K562 (cell line): ENCODE measurements around the gene WWOX. TPM values are rescaled to one million over a fixed set of nuclear protein-coding genes. Genes with fewer than 3 reads are reported as not detected.

Source experiments
- ATAC-seq: fragments of 200-7000 bp; cut with Tn5 transposase; 3 replicates; pipeline ENCODE4 v1.9.1; 2020; ENCODE audit warnings: moderate library complexity
- BruUV-seq: library from RNA; stranded (reverse); fragments of 400-500 nt; replicated peaks from 2 replicates; lab custom pipeline; 2021; lab: Mats Ljungman, UMichigan
- CTCF ChIA-PET: fragments of 300-600 bp; formaldehyde crosslinking; extraction: SDS; loops from one replicate; lab custom pipeline; 2021; ENCODE audit warnings: low intra/inter-chr PET ratio; lab: Yijun Ruan, JAX
- POLR2A ChIA-PET: fragments of 300-600, 350-650 bp; sonication (Branson Sonifier 250); formaldehyde crosslinking; extraction: SDS; loops from one replicate; lab custom pipeline; 2021; ENCODE audit warnings: antibody characterized with exemption, inconsistent platforms; lab: Yijun Ruan, JAX
- DNase-seq, 4 experiments: peaks; one replicate each; pipeline versions ENCODE4 v3.0.0 to v3.0.0-alpha.2; 2011 to 2018; ENCODE audit warnings: low spot score in 3 of 4, mixed read lengths in 3 of 4; ENCODE audit errors: extremely low read depth in 1 of 4
- FAIRE-seq: peaks from 2 replicates; lab custom pipeline; 2011; peaks lifted over from hg19 to GRCh38; lab: Jason Lieb, UNC
- H2AFZ ChIP-seq: 2 replicates; pipeline ENCODE4 v1.6.0; 2011; ENCODE audit warnings: low read depth, low read length, control low read depth, inconsistent platforms
- H3K27ac ChIP-seq: fragments of 200-600 bp; 3 replicates; pipeline ENCODE4 v1.8.0; 2011; ENCODE audit warnings: low read depth, mild to moderate bottlenecking, control low read depth, inconsistent platforms, low read length, moderate library complexity, mixed read lengths; ENCODE audit errors: extremely low read depth
- H3K27me3 ChIP-seq, 2 experiments: fragments of 300-600 bp in 1 of 2; 2 replicates in 1 of 2; 3 replicates in 1 of 2; pipeline versions ENCODE4 v1.6.0 to v1.8.0; 2011; ENCODE audit warnings: inconsistent platforms in 2 of 2, low read length in 2 of 2, mild to moderate bottlenecking in 1 of 2, mixed read lengths in 1 of 2, moderate library complexity in 1 of 2; ENCODE audit not compliant: control insufficient read depth in 2 of 2, insufficient read depth in 2 of 2
- H3K36me3 ChIP-seq: fragments of 300-600 bp; 3 replicates; pipeline ENCODE4 v1.8.0; 2011; ENCODE audit warnings: mild to moderate bottlenecking, low read length, inconsistent platforms; ENCODE audit not compliant: control insufficient read depth, insufficient read depth
- H3K4me1 ChIP-seq, 2 experiments: fragments of 200-600 bp in 1 of 2; replicated peaks in 1 of 2; 2 replicates in 1 of 2; 3 replicates in 1 of 2; pipeline versions ENCODE4 v1.5.1 to v1.8.0; 2011; ENCODE audit warnings: inconsistent platforms in 2 of 2, low read length in 2 of 2, mild to moderate bottlenecking in 1 of 2, mixed read lengths in 1 of 2, moderate library complexity in 1 of 2; ENCODE audit not compliant: control insufficient read depth in 2 of 2, insufficient read depth in 2 of 2
- H3K4me2 ChIP-seq: 2 replicates; pipeline ENCODE4 v1.6.1; 2011; ENCODE audit warnings: low read length, control low read depth, inconsistent platforms, mixed read lengths; ENCODE audit not compliant: insufficient read depth
- H3K4me3 ChIP-seq: fragments of 200-600 bp; sonication (generic), shearing (Covaris generic); 2 replicates; pipeline ENCODE4 v1.5.1; 2016; ENCODE audit warnings: control low read depth, inconsistent platforms
- H3K79me2 ChIP-seq: fragments of 200-600 bp; 3 replicates; pipeline ENCODE4 v1.8.0; 2011; ENCODE audit warnings: low read length, inconsistent platforms; ENCODE audit not compliant: control insufficient read depth, insufficient read depth
- H3K9ac ChIP-seq, 2 experiments: 2 replicates each; pipeline versions ENCODE4 v1.6.0 to v1.6.1; 2011; ENCODE audit warnings: low read depth in 2 of 2, low read length in 2 of 2, control low read depth in 1 of 2, inconsistent platforms in 1 of 2, mild to moderate bottlenecking in 1 of 2, mixed read lengths in 1 of 2; ENCODE audit not compliant: insufficient read depth in 1 of 2
- H3K9me1 ChIP-seq: one replicate; pipeline ENCODE4 v1.6.0; 2011; ENCODE audit warnings: inconsistent platforms, mild to moderate bottlenecking, low read length, moderate library complexity; ENCODE audit not compliant: control insufficient read depth, insufficient read depth
- H3K9me3 ChIP-seq: replicated peaks from 2 replicates; pipeline ENCODE4 v1.5.1; 2011; ENCODE audit warnings: low read depth, low read length, inconsistent platforms; ENCODE audit not compliant: control insufficient read depth, insufficient read depth
- H4K20me1 ChIP-seq: replicated peaks from 2 replicates; pipeline ENCODE4 v1.6.1; 2011; ENCODE audit warnings: low read length, inconsistent platforms, mixed read lengths; ENCODE audit not compliant: control insufficient read depth, insufficient read depth
- ATF7 ChIP-seq: fragments of 450-650 bp; IDR thresholded peaks from 2 replicates; pipeline ENCODE4 v1.7.1; 2014; ENCODE audit warnings: mild to moderate bottlenecking, moderate library complexity
- E2F4 ChIP-seq: sonication (generic); formaldehyde crosslinking; IDR thresholded peaks from 2 replicates; pipeline ENCODE4 v1.8.0; 2022; ENCODE audit warnings: mild to moderate bottlenecking, low read depth, missing genetic modification reagents
- MIER1 ChIP-seq: fragments of 450-650 bp; IDR thresholded peaks from 2 replicates; pipeline ENCODE4 v1.6.1; 2016; ENCODE audit warnings: antibody characterized with exemption, mild to moderate bottlenecking, low read depth
- PRPF4 ChIP-seq: fragments of 200-400 bp; formaldehyde crosslinking; IDR thresholded peaks from one replicate; pipeline ENCODE4 v1.6.1; 2017; ENCODE audit warnings: low read length, low read depth, mild to moderate bottlenecking; ENCODE audit not compliant: insufficient read depth, poor library complexity, severe bottlenecking
- STAG1 ChIP-seq: sonication (generic); formaldehyde crosslinking; IDR thresholded peaks from 2 replicates; pipeline ENCODE4 v1.5.0; 2020; ENCODE audit warnings: missing genetic modification reagents, borderline replicate concordance
- VEZF1 ChIP-seq: fragments of 200-800 bp; sonication (Bioruptor generic); IDR thresholded peaks from 2 replicates; pipeline ENCODE4 v1.6.1; 2017; ENCODE audit warnings: missing genetic modification characterization, missing compliant biosample characterization
- ZNF212 ChIP-seq: fragments of 450-650 bp; formaldehyde crosslinking; IDR thresholded peaks from 2 replicates; pipeline ENCODE4 v1.4.0; 2020; ENCODE audit warnings: mild to moderate bottlenecking
- WGBS: fragments of 100-300 bp; shearing (Covaris generic); methylation state at CpG from one replicate; pipeline ENCODE4 v1.1.6; 2016; ENCODE audit warnings: low coverage, mixed read lengths; ENCODE audit not compliant: insufficient coverage; ENCODE audit errors: missing lambda C conversion rate; 5-methylcytosine and 5-hydroxymethylcytosine counted together
- in situ Hi-C: fragments of 300-500 bp; cut with MboI; formaldehyde crosslinking; loops from 4 replicates; pipeline ENCODE4 v1.15.0; 2018; ENCODE audit warnings: inconsistent platforms, mixed read lengths
- intact Hi-C: fragments of 100-400 bp; cut with micrococcal nuclease; formaldehyde crosslinking; loops from 2 replicates; pipeline ENCODE4 v1.14.2; 2022
- polyA plus RNA-seq, 8 experiments: library from polyadenylated mRNA; depleted of rRNA in 4 of 8; stranded (reverse) in 5 of 8; unstranded in 3 of 8; fragments of >200 nt; fragmentation: Nextera tagmentation in 2 of 8; fragmentation: Illumina TruSeq in 1 of 8; extraction: Ambion mirVana in 2 of 8; extraction: Trizol in 1 of 8; gene quantifications; 2 replicates each; pipeline versions ENCODE4 v1.2.1 to v1.2.3, GENCODE V29; 2011 to 2014; ENCODE audit warnings: inconsistent platforms in 1 of 8, missing spikeins in 1 of 8
- total RNA-seq, 7 experiments: library from RNA; depleted of rRNA in 6 of 7; stranded (reverse); fragments of >200 nt in 6 of 7; fragmentation: Illumina TruSeq in 2 of 7; extraction: Trizol in 2 of 7; gene quantifications; 2 replicates each; pipeline versions ENCODE4 v1.2.1 to v1.2.3, GENCODE V29; 2011 to 2021; ENCODE audit warnings: low replicate concordance in 1 of 7

WWOX gene
- total and polyA plus RNA-seq, 9 of the 15 experiments (the other 6 are each of a cell fraction or from before 2014, with no cell fraction given): 1.6 to 22.7 (median 8.1) TPM

DNA sequence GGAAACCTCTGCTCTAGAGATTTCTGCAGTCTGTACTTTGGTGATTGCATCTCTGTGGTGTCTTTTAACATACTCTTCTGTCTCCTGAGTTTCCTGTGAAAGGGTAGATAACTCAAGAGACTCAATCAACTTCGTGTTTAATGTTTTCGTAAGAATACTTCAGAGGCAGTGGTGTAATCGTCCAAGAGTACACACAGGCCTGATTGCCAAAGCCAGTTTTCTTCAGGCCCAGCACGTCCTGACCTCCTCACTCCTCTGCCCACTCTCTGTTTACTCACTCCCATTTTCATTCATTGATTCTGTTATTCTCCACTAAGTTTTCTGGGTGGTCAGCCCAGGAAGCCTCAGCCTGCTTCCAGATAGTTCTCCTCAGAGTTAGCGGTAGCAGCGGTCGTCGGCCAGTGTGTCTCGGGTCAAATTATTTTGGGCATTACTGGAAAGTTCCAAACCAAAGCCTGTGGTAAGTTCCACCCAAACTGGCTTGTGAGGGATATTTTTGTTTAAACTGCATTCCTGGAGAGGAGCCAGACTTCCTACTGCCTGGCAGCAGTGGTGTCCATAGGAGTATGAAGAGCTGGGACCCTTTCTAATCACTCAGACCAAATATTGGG is 293.2 kb downstream of the WWOX start:
- H3K4me3 ChIP-seq: no peak overlapping the region
- no TSS peak for BruUV-seq
- no peaks in the 10 kb centered on the region for H4K20me1 ChIP-seq
- in situ Hi-C loops: no loop called here
- TF ChIP-seq PRPF4: no peak
- TF ChIP-seq ATF7: no peak
- no peak for TF ChIP-seq ZNF212 (CRISPR knock-in tag)
- no peak for TF ChIP-seq VEZF1 (CRISPR knock-in tag)
- no peak for TF ChIP-seq MIER1
- no peak for TF ChIP-seq E2F4 (CRISPR knock-in tag)
- TF ChIP-seq STAG1: no peak
- H3K9ac ChIP-seq: no peak overlapping the region
- H3K27ac ChIP-seq: no peak overlapping the region
- H3K79me2 ChIP-seq: no peaks in the 10 kb centered on the region
- no peak overlapping the region for H3K4me2 ChIP-seq
- H3K36me3 ChIP-seq: no peaks in the 10 kb centered on the region
- no peak for DNase-seq
- ChIA-PET CTCF (no interaction called here), POLR2A (no interaction called here)
- H2AFZ ChIP-seq: no peak overlapping the region
- FAIRE-seq: no peak
- intact Hi-C loops: no loop called here
- no peaks in the 10 kb centered on the region for H3K9me3 ChIP-seq
- H3K27me3 ChIP-seq: 0 out of 5 replicates have a peak, but pooled peaks cover 0 to 1% of the 10 kb centered on the region in 2 experiments
- peaks cover 0 to 7% of the 10 kb centered on the region in 2 experiments; a peak in 2 of 5 replicates for H3K4me1 ChIP-seq
- no peaks in the 10 kb centered on the region for H3K9me1 ChIP-seq
- 29% methylated on average over 9 of the region's 9 CpGs for WGBS
- no peak for ATAC-seq
